Endothelial cell of umbilical vein (primary cell): Measurements from ENCODE around the gene GID4. TPM values are rescaled to one million over a fixed set of nuclear protein-coding genes. Genes with fewer than 3 reads are reported as not detected.

Experiments used
- BruUV-seq: library from RNA; stranded (reverse); fragments of 400-500 nt; replicated peaks from 2 replicates; lab custom pipeline; 2021; lab: Mats Ljungman, UMichigan
- CTCF ChIA-PET: fragments of 300-600, 350-600 bp; sonication (Branson Sonifier 250); formaldehyde crosslinking; loops from one replicate; lab custom pipeline; 2021; ENCODE audit warnings: antibody characterized with exemption, inconsistent platforms; lab: Charles Lee
- POLR2A ChIA-PET: fragments of 300-600, 350-600 bp; sonication (Branson Sonifier 250); formaldehyde crosslinking; loops from one replicate; lab custom pipeline; 2021; ENCODE audit warnings: antibody characterized with exemption, inconsistent platforms; lab: Charles Lee
- DNase-seq: peaks from one replicate; pipeline ENCODE4 v3.0.0-alpha.2; 2011; ENCODE audit warnings: low read depth, low spot score
- FAIRE-seq: peaks from 2 replicates; lab custom pipeline; 2011; peaks lifted over from hg19 to GRCh38; lab: Jason Lieb, UNC
- H2AFZ ChIP-seq: 2 replicates; pipeline ENCODE4 v1.6.0; 2012; ENCODE audit warnings: low read depth, low read length, control low read depth, inconsistent platforms
- H3K27ac ChIP-seq: 2 replicates; pipeline ENCODE4 v1.5.1; 2011; ENCODE audit warnings: low read depth, mild to moderate bottlenecking, control low read depth, low read length, moderate library complexity; ENCODE audit not compliant: insufficient read depth
- H3K27me3 ChIP-seq, 2 experiments: 2 replicates each; pipeline versions ENCODE4 v1.6.0 to v1.6.1; 2011; ENCODE audit warnings: low read length in 2 of 2, mixed read lengths in 1 of 2; ENCODE audit not compliant: control insufficient read depth in 2 of 2, insufficient read depth in 2 of 2
- H3K36me3 ChIP-seq, 2 experiments: 2 replicates in 1 of 2; 3 replicates in 1 of 2; pipeline ENCODE4 v1.5.1; 2011; ENCODE audit warnings: low read length in 2 of 2, mild to moderate bottlenecking in 1 of 2, moderate library complexity in 1 of 2; ENCODE audit not compliant: control insufficient read depth in 2 of 2, insufficient read depth in 2 of 2; ENCODE audit errors: extremely low read depth in 1 of 2
- H3K4me1 ChIP-seq: 3 replicates; pipeline ENCODE4 v1.5.1; 2011; ENCODE audit warnings: mild to moderate bottlenecking, low read length; ENCODE audit not compliant: control insufficient read depth, insufficient read depth; ENCODE audit errors: extremely low read depth
- H3K4me2 ChIP-seq: 2 replicates; pipeline ENCODE4 v1.6.1; 2011; ENCODE audit warnings: low read length, control low read depth, mixed read lengths; ENCODE audit not compliant: insufficient read depth
- H3K4me3 ChIP-seq, 3 experiments: fragments of 200-600 bp in 1 of 3; sonication (generic), shearing (Covaris generic) in 1 of 3; replicated peaks in 1 of 3; 2 replicates each; pipeline ENCODE4 v1.5.1; 2011 to 2016; ENCODE audit warnings: control low read depth in 3 of 3, low read length in 3 of 3, mild to moderate bottlenecking in 2 of 3, inconsistent platforms in 1 of 3, low read depth in 1 of 3, moderate library complexity in 1 of 3; ENCODE audit not compliant: insufficient read depth in 1 of 3
- H3K79me2 ChIP-seq: 2 replicates; pipeline ENCODE4 v1.6.0; 2012; ENCODE audit warnings: low read length, inconsistent platforms; ENCODE audit not compliant: control insufficient read depth, insufficient read depth
- H3K9ac ChIP-seq: replicated peaks from 2 replicates; pipeline ENCODE3; 2011; ENCODE audit warnings: low read length, control low read depth; ENCODE audit not compliant: insufficient read depth; ENCODE audit errors: extremely low read depth
- H3K9me1 ChIP-seq: replicated peaks from 3 replicates; pipeline ENCODE4 v1.6.0; 2011; ENCODE audit warnings: mild to moderate bottlenecking, low read length; ENCODE audit not compliant: control insufficient read depth, insufficient read depth; ENCODE audit errors: extremely low read depth
- H3K9me3 ChIP-seq: replicated peaks from 2 replicates; pipeline ENCODE4 v1.5.1; 2012; ENCODE audit warnings: low read length, inconsistent platforms; ENCODE audit not compliant: control insufficient read depth, insufficient read depth
- H4K20me1 ChIP-seq: replicated peaks from 2 replicates; pipeline ENCODE3; 2011; ENCODE audit warnings: mild to moderate bottlenecking, low read length; ENCODE audit not compliant: control insufficient read depth, insufficient read depth; ENCODE audit errors: extremely low read depth
- CTCF ChIP-seq, 2 donors: IDR thresholded peaks; 1 replicate in 1 of 2; 2 replicates in 1 of 2; pipeline ENCODE4 v1.5.1; 2011; ENCODE audit warnings: low read length in 2 of 2, mild to moderate bottlenecking in 2 of 2, moderate library complexity in 2 of 2, control low read depth in 1 of 2, inconsistent platforms in 1 of 2, low read depth in 1 of 2; ENCODE audit not compliant: insufficient read depth in 1 of 2; ENCODE audit errors: extremely low read depth in 1 of 2
- EZH2 ChIP-seq: IDR thresholded peaks from 2 replicates; pipeline ENCODE4 v1.6.1; 2012; ENCODE audit warnings: borderline replicate concordance, low read depth, mild to moderate bottlenecking, moderate library complexity, low read length, inconsistent platforms; ENCODE audit not compliant: severe bottlenecking
- GATA2 ChIP-seq: IDR thresholded peaks from 2 replicates; pipeline ENCODE4 v1.7.0; 2011; ENCODE audit warnings: low read depth, mild to moderate bottlenecking, moderate library complexity, mixed read lengths, low read length; ENCODE audit not compliant: insufficient read length, insufficient read depth
- JUN ChIP-seq: IDR thresholded peaks from 2 replicates; pipeline ENCODE4 v1.6.1; 2011; ENCODE audit warnings: borderline replicate concordance, low read depth; ENCODE audit not compliant: insufficient read length, insufficient read depth
- MAX ChIP-seq: IDR thresholded peaks from 2 replicates; pipeline ENCODE4 v1.6.1; 2011; ENCODE audit not compliant: insufficient read depth, insufficient read length
- MYC ChIP-seq: IDR thresholded peaks from one replicate; pipeline ENCODE4 v1.6.1; 2011; ENCODE audit warnings: mild to moderate bottlenecking, low read depth, low read length
- POLR2AphosphoS5 ChIP-seq: IDR thresholded peaks from 2 replicates; pipeline ENCODE4 v1.6.1; 2012; ENCODE audit warnings: low read depth, mild to moderate bottlenecking, control low read depth, low read length, moderate library complexity; ENCODE audit not compliant: insufficient read depth
- dilution Hi-C: fragments of 300-500 bp; cut with MboI; formaldehyde crosslinking; loops from one replicate; pipeline ENCODE4 v1.15.0; 2019; ENCODE audit warnings: low sequenced_read_pairs; ENCODE audit not compliant: extremely low pct_ligation_motif_present
- intact Hi-C: fragments of 100-400 bp; cut with micrococcal nuclease; formaldehyde crosslinking; loops from one replicate; pipeline ENCODE4 v1.10.0; 2022
- polyA plus RNA-seq, 4 experiments: library from polyadenylated mRNA; depleted of rRNA in 3 of 4; stranded (reverse) in 3 of 4; unstranded in 1 of 4; fragments of >200 nt; gene quantifications; 2 replicates each; pipeline versions ENCODE4 v1.2.1 to v1.2.3, GENCODE V29; 2011 to 2012; ENCODE audit warnings: missing spikeins in 1 of 4
- total RNA-seq: library from RNA; stranded (reverse); gene quantifications from 2 replicates; pipeline ENCODE4 v1.2.3, GENCODE V29; 2021

Gene GID4
- total and polyA plus RNA-seq, 2 donors (not counting 3 experiments of a cell fraction or from before 2014, with no cell fraction given): 6.4 to 11.3 TPM

- dilution Hi-C loops (no loop called here), intact Hi-C loops (no loop called here)
- TF ChIP-seq EZH2 (no peak), GATA2 (no peak), MYC (no peak), CTCF (IDR thresholded peaks at IDR 0.05; ENCODE audit: extremely low read depth in 1 of 2, insufficient read depth in 1 of 2, low read depth in 1 of 2, low read length in 2 of 2) (no peak)
- Histone ChIP-seq H3K4me2 (no peak overlapping the region), H3K36me3 (peaks cover 0 to 5% of the 10 kb centered on the region in 2 experiments), H2AFZ (no peak overlapping the region), H3K4me3 (no peak overlapping the region), H3K9me1 (no peaks in the 10 kb centered on the region), H4K20me1 (no peaks in the 10 kb centered on the region), H3K9ac (no peak overlapping the region), H3K79me2 (no peaks in the 10 kb centered on the region), H3K27me3 (no peaks in the 10 kb centered on the region), H3K9me3 (no peaks in the 10 kb centered on the region), H3K27ac (no peak overlapping the region), H3K4me1 (peaks cover 5% of the 10 kb centered on the region)
- no TSS peak for BruUV-seq
- ChIA-PET POLR2A (no interaction called here), CTCF (interaction anchor here (1.2 to 2.2 kb wide), 2 partner anchors 12 to 16 kb away, joined by 3 to 5 read pairs; no protein-coding TSS in a partner anchor)
- FAIRE-seq (no peak), DNase-seq (no peak)
Observed at GRCh38 chr17:18020971-18021370, 18.2 kb upstream of the GID4 start.

- POLR2A ChIA-PET: no interaction called here
- intact Hi-C loops (no loop called here), dilution Hi-C loops (no loop called here)
Observed at GRCh38 chr17:18021372-18021771, 17.8 kb upstream of the GID4 start.

More at GRCh38 chr17:18021372-18021771, 17.8 kb upstream of the GID4 start:
- Histone ChIP-seq H3K4me1 (peaks cover 5% of the 10 kb centered on the region), H3K4me2 (no peak overlapping the region), H3K79me2 (no peaks in the 10 kb centered on the region), H3K27ac (no peak overlapping the region), H3K9me1 (no peaks in the 10 kb centered on the region), H3K36me3 (peaks cover 0 to 5% of the 10 kb centered on the region in 2 experiments), H3K9ac (no peak overlapping the region), H4K20me1 (no peaks in the 10 kb centered on the region), H3K27me3 (no peaks in the 10 kb centered on the region), H2AFZ (no peak overlapping the region), H3K4me3 (no peak overlapping the region), H3K9me3 (no peaks in the 10 kb centered on the region)
- CTCF ChIA-PET: interaction anchor here (1.2 to 2.2 kb wide), 2 partner anchors 12 to 17 kb away, joined by 3 to 5 read pairs; no protein-coding TSS in a partner anchor
- TF ChIP-seq JUN (no peak), POLR2AphosphoS5 (no peak), MAX (no peak), MYC (no peak), EZH2 (no peak)
- FAIRE-seq (no peak), DNase-seq (no peak)
- no TSS peak for BruUV-seq
